IPS-20b (cell line): ENCODE measurements around the gene GPR137C.

Source experiments
- H3K27ac ChIP-seq: one replicate; pipeline ENCODE4 v1.5.1; 2013; ENCODE audit warnings: low read length
- H3K27me3 ChIP-seq: 2 replicates; pipeline ENCODE4 v1.6.1; 2013; ENCODE audit warnings: mild to moderate bottlenecking, low read length, inconsistent platforms; ENCODE audit not compliant: insufficient read depth
- H3K36me3 ChIP-seq: 2 replicates; pipeline ENCODE4 v1.6.1; 2013; ENCODE audit warnings: low read depth, mild to moderate bottlenecking, inconsistent platforms, low read length, moderate library complexity; ENCODE audit not compliant: insufficient read depth
- H3K4me1 ChIP-seq: 2 replicates; pipeline ENCODE4 v1.6.1; 2013; ENCODE audit warnings: mild to moderate bottlenecking, control low read depth, inconsistent platforms, low read length, moderate library complexity; ENCODE audit not compliant: insufficient read depth
- H3K4me3 ChIP-seq: 2 replicates; pipeline ENCODE4 v1.5.1; 2013; ENCODE audit warnings: mild to moderate bottlenecking, low read length, inconsistent platforms
- H3K9ac ChIP-seq: 2 replicates; pipeline ENCODE4 v1.6.1; 2013; ENCODE audit warnings: low read depth, mild to moderate bottlenecking, inconsistent platforms, low read length, moderate library complexity
- H3K9me3 ChIP-seq: 2 replicates; pipeline ENCODE4 v1.6.1; 2013; ENCODE audit warnings: mild to moderate bottlenecking, low read depth, low read length, inconsistent platforms; ENCODE audit not compliant: insufficient read depth

Gene GPR137C

GRCh38 chr14:52552063-52552988 lies at the start of gene GPR137C, which contains the start of gene TXNDC16:
Gene GPR137C (plus strand): TSS chr14:52552836. CDS start chr14:52553148, 312 bp downstream.
Gene TXNDC16 (minus strand): TSS chr14:52552505. CDS start chr14:52543557, 8,948 bp downstream.
- Histone ChIP-seq H3K4me1 (peaks cover 6% of the 10 kb centered on the region; the same call in 1 of the 2 replicates), H3K36me3 (no peaks in the 10 kb centered on the region)

GRCh38 chr14:52513249-52513648 lies 39.4 kb upstream of the GPR137C start:
- no peaks in the 10 kb centered on the region for H3K36me3 ChIP-seq
- H3K9ac ChIP-seq = no peak overlapping the region
- H3K27me3 ChIP-seq = no peaks in the 10 kb centered on the region
- H3K4me1 ChIP-seq = no peaks in the 10 kb centered on the region; the same call in 1 of the 2 replicates
- H3K27ac ChIP-seq = no peak overlapping the region
- H3K9me3 ChIP-seq = no peaks in the 10 kb centered on the region
- no peak overlapping the region for H3K4me3 ChIP-seq

More at GRCh38 chr14:52552063-52552988, at the start of gene GPR137C, which contains the start of gene TXNDC16:
- Histone ChIP-seq H3K27me3 (peaks cover 16% of the 10 kb centered on the region), H3K9ac (peak within 1 kb of the TSS; percentile 81), H3K4me3 (peak within 1 kb of the TSS; percentile 77), H3K9me3 (no peaks in the 10 kb centered on the region), H3K27ac (no peak within 1 kb of the TSS)

GRCh38 chr14:52514046-52514811 lies 38.4 kb upstream of the GPR137C start:
- Histone ChIP-seq H3K27me3 (no peaks in the 10 kb centered on the region), H3K36me3 (no peaks in the 10 kb centered on the region), H3K4me3 (no peak overlapping the region), H3K27ac (no peak overlapping the region), H3K4me1 (no peaks in the 10 kb centered on the region; the same call in 1 of the 2 replicates), H3K9ac (no peak overlapping the region), H3K9me3 (no peaks in the 10 kb centered on the region)

GRCh38 chr14:52522033-52522432 lies 30.6 kb upstream of the GPR137C start:
- Histone ChIP-seq H3K4me3 (no peak overlapping the region), H3K9ac (no peak overlapping the region), H3K4me1 (no peaks in the 10 kb centered on the region), H3K36me3 (0 out of 2 replicates have a peak, but pooled peaks cover 4% of the 10 kb centered on the region), H3K27ac (no peak overlapping the region), H3K9me3 (no peaks in the 10 kb centered on the region), H3K27me3 (no peaks in the 10 kb centered on the region)

GRCh38 chr14:52522581-52523345 lies 29.9 kb upstream of the GPR137C start:
- H3K4me3 ChIP-seq = no peak overlapping the region
- no peaks in the 10 kb centered on the region for H3K4me1 ChIP-seq
- no peaks in the 10 kb centered on the region for H3K27me3 ChIP-seq
- 0 out of 2 replicates have a peak, but pooled peaks cover 4% of the 10 kb centered on the region for H3K36me3 ChIP-seq
- no peaks in the 10 kb centered on the region for H3K9me3 ChIP-seq
- no peak overlapping the region for H3K9ac ChIP-seq
- no peak overlapping the region for H3K27ac ChIP-seq

- Histone ChIP-seq H3K27me3 (no peaks in the 10 kb centered on the region), H3K4me1 (no peaks in the 10 kb centered on the region), H3K9ac (no peak overlapping the region), H3K36me3 (0 out of 2 replicates have a peak, but pooled peaks cover 4% of the 10 kb centered on the region), H3K27ac (no peak overlapping the region), H3K9me3 (no peaks in the 10 kb centered on the region), H3K4me3 (no peak overlapping the region)
These were observed 25.6 kb upstream of the GPR137C start for GRCh38 chr14:52527052-52527451.

GRCh38 chr14:52531481-52531880 lies 21.2 kb upstream of the GPR137C start:
- Histone ChIP-seq H3K4me3 (no peak overlapping the region), H3K9me3 (no peaks in the 10 kb centered on the region), H3K36me3 (peaks cover 28% of the 10 kb centered on the region; the same call in 1 of the 2 replicates), H3K4me1 (no peaks in the 10 kb centered on the region), H3K27me3 (no peaks in the 10 kb centered on the region), H3K9ac (no peak overlapping the region), H3K27ac (no peak overlapping the region)

- H3K27me3 ChIP-seq = no peaks in the 10 kb centered on the region
- H3K4me3 ChIP-seq = no peak overlapping the region
- no peaks in the 10 kb centered on the region for H3K9me3 ChIP-seq
- peaks cover 16% of the 10 kb centered on the region for H3K4me1 ChIP-seq
- H3K36me3 ChIP-seq = peaks cover 42% of the 10 kb centered on the region; the same call in 1 of the 2 replicates
- H3K27ac ChIP-seq = no peak overlapping the region
- H3K9ac ChIP-seq = no peak overlapping the region
These were observed 16.4 kb upstream of the GPR137C start for GRCh38 chr14:52536269-52536668.

GRCh38 chr14:52538623-52539022 lies 14.0 kb upstream of the GPR137C start:
- Histone ChIP-seq H3K27ac (no peak overlapping the region), H3K9me3 (no peaks in the 10 kb centered on the region), H3K4me3 (no peak overlapping the region), H3K9ac (no peak overlapping the region), H3K27me3 (no peaks in the 10 kb centered on the region), H3K4me1 (peaks cover 16% of the 10 kb centered on the region), H3K36me3 (peaks cover 51% of the 10 kb centered on the region; the same call in 1 of the 2 replicates)

GRCh38 chr14:52545584-52546317 lies 6.9 kb upstream of the GPR137C start:
- Histone ChIP-seq H3K27me3 (no peaks in the 10 kb centered on the region), H3K9ac (no peak overlapping the region; the same call in 1 of the 2 replicates), H3K9me3 (no peaks in the 10 kb centered on the region), H3K27ac (no peak overlapping the region), H3K4me3 (no peak overlapping the region), H3K4me1 (peaks cover 2% of the 10 kb centered on the region; the same call in 1 of the 2 replicates), H3K36me3 (peaks cover 9% of the 10 kb centered on the region; the same call in 1 of the 2 replicates)
